ENCODE data around the gene TRAF3IP3. TPM values are rescaled to one million over a fixed set of nuclear protein-coding genes. Genes with fewer than 3 reads are reported as not detected.

TRAF3IP3 gene
- polyA plus RNA-seq, 1 experiment = not detected

DNA sequence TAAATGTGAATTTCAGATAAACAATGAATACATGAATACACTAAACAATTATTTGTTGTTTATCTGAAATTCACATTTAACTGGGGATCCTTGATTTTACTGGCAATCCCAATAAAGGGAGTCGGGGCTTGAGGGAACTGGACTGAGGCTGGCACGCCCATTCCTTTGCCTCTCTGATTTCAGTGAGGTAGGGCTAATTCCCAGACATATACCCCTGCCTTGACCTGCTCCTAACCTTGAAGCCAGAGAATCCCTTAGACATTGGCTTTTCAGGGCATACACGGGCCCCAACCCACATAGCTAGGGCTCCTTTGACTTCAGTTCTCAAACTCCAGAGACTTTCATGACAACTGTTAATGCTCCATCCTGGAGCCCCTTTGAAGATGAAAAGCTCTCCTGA lies 61.1 kb downstream of the TRAF3IP3 start:
- no peaks in the 10 kb centered on the region for H3K27me3 ChIP-seq (ENCODE audit: control insufficient read depth, insufficient read depth, low read length)
- TF ChIP-seq, protein P1, sequence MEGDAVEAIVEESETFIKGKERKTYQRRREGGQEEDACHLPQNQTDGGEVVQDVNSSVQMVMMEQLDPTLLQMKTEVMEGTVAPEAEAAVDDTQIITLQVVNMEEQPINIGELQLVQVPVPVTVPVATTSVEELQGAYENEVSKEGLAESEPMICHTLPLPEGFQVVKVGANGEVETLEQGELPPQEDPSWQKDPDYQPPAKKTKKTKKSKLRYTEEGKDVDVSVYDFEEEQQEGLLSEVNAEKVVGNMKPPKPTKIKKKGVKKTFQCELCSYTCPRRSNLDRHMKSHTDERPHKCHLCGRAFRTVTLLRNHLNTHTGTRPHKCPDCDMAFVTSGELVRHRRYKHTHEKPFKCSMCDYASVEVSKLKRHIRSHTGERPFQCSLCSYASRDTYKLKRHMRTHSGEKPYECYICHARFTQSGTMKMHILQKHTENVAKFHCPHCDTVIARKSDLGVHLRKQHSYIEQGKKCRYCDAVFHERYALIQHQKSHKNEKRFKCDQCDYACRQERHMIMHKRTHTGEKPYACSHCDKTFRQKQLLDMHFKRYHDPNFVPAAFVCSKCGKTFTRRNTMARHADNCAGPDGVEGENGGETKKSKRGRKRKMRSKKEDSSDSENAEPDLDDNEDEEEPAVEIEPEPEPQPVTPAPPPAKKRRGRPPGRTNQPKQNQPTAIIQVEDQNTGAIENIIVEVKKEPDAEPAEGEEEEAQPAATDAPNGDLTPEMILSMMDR (IDR thresholded peaks at IDR 0.05; ENCODE audit: insufficient read depth, low read depth, low read length) = no peak
- POLR2A ChIA-PET = no interaction called here
- no peaks in the 10 kb centered on the region for H3K36me3 ChIP-seq (ENCODE audit: control insufficient read depth, insufficient read depth, low read length)
- H3K4me3 ChIP-seq (ENCODE audit: low read depth, low read length) = no peak overlapping the region
- no peak for DNase-seq (ENCODE audit: low read depth)
- CTCF ChIA-PET = interaction anchor here (2.6 kb wide), 1 partner anchor 10 kb away, joined by 9 read pairs; the partner anchor contains the start of gene UTP25

DNA sequence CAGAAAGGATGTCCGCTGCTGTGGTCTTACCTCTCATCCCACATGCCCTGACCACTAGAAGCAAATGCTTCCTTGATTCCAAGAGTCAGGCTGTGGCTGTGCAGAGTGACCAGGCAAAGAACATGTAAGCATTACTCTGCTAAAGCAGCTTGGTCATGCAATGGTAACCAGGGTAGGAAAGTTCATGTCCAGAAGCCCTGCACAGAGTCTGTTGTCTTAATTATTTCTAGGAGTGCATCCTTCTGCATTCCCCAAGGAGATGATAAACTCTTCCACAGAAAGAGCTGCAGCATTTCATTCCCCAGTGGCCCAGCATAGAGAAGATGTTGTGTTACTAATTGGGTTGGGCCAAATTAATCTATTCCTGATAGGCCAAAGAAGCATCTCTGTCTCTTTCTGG lies 61.8 kb downstream of the TRAF3IP3 start:
- Histone ChIP-seq H3K27me3 (ENCODE audit: control insufficient read depth, insufficient read depth, low read length) (no peaks in the 10 kb centered on the region), H3K4me3 (ENCODE audit: low read depth, low read length) (no peak overlapping the region), H3K36me3 (ENCODE audit: control insufficient read depth, insufficient read depth, low read length) (no peaks in the 10 kb centered on the region)
- TF ChIP-seq, protein P1 (IDR thresholded peaks at IDR 0.05; ENCODE audit: insufficient read depth, low read depth, low read length) = no peak
- ChIA-PET CTCF (interaction anchor here (2.6 kb wide), 1 partner anchor 10 kb away, joined by 9 read pairs; the partner anchor contains the start of gene UTP25), POLR2A (no interaction called here)
- DNase-seq (ENCODE audit: low read depth) = no peak

DNA sequence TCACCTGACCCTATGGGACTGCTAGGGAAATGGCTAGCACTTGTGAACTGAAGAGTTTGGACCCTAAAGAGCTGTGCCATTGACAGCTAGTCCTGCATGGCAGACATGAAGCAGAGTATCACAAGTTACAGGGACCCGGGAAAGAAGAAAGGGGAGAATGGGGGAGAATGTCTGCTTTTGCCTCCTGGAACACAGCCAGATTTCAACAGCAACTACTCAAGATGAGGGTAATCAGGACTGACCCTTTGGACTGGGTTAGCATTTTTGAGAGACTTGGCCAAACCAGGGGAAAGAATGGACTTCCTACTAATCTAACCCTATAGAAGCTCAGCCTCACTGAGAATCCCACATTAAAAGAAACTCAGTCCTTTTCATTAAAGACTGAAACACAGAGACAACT lies 63.2 kb downstream of the TRAF3IP3 start:
- POLR2A ChIA-PET = no interaction called here
- TF ChIP-seq, protein P1 (IDR thresholded peaks at IDR 0.05; ENCODE audit: insufficient read depth, low read depth, low read length) = no peak
- H3K36me3 ChIP-seq (ENCODE audit: control insufficient read depth, insufficient read depth, low read length) = no peaks in the 10 kb centered on the region
- H3K4me3 ChIP-seq (ENCODE audit: low read depth, low read length) = no peak overlapping the region
- DNase-seq (ENCODE audit: low read depth) = no peak
- CTCF ChIA-PET = interaction anchor here (0.6 to 2.6 kb wide), 4 partner anchors 8 to 171 kb away, joined by 3 to 9 read pairs (median 4); partner anchors contain the start of gene UTP25
- no peaks in the 10 kb centered on the region for H3K27me3 ChIP-seq (ENCODE audit: control insufficient read depth, insufficient read depth, low read length)

DNA sequence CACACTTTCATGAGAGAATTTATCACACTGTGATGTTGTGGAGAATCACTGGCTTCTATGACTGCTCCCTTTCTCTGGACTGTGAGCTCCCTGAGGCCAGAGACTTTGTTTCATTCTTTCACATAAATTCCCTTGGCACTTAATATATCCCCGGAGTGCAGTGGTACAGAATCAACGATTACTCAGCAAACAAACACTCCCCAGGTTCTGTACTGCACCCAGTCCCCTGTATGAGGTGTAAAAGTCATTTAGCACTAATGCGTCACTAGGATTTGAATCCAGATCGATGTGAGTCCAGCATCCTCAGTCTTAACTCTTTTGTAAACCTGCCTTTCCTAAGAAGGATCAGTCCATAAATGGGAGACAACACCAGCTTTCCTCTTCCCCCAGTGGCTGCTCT lies 65.1 kb downstream of the TRAF3IP3 start:
- CTCF ChIA-PET = interaction anchor here (0.6 to 3.6 kb wide), 6 partner anchors 8 to 172 kb away, joined by 3 to 27 read pairs (median 3); no protein-coding TSS in a partner anchor
- TF ChIP-seq, protein P1 (IDR thresholded peaks at IDR 0.05; ENCODE audit: insufficient read depth, low read depth, low read length) = no peak
- H3K36me3 ChIP-seq (ENCODE audit: control insufficient read depth, insufficient read depth, low read length) = no peaks in the 10 kb centered on the region

DNA sequence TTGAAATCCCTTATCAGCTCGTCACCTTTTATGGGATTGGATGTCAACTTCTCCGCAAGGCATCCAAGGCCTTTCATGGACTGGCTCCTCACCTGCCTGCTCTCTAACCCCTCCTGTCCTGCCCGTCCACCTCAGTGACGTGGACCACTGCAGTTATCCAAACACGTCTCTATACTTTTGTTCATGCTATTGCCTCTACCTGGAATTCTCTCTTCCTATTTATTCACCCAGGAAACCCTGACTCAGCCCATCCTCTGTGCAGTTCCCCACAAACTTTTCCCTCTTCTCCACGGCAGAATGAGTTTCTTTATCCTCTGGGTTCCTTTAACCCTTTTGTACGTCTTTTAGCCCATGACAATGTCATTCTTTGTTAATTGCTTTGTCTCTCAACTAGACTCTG lies 66.9 kb downstream of the TRAF3IP3 start:
- CTCF ChIA-PET = interaction anchor here (0.6 to 3.6 kb wide), 26 partner anchors 9 to 196 kb away, joined by 3 to 27 read pairs (median 7); partner anchors contain the start of gene IRF6
- no peaks in the 10 kb centered on the region for H3K27me3 ChIP-seq (ENCODE audit: control insufficient read depth, insufficient read depth, low read length)
- H3K36me3 ChIP-seq (ENCODE audit: control insufficient read depth, insufficient read depth, low read length) = no peaks in the 10 kb centered on the region
- POLR2A ChIA-PET = no interaction called here
- no peak for DNase-seq (ENCODE audit: low read depth)
- TF ChIP-seq, protein P1 (IDR thresholded peaks at IDR 0.05; ENCODE audit: insufficient read depth, low read depth, low read length) = no peak
- no peak overlapping the region for H3K4me3 ChIP-seq (ENCODE audit: low read depth, low read length)

More for the DNA sequence above, 65.1 kb downstream of the TRAF3IP3 start:
- Histone ChIP-seq H3K27me3 (ENCODE audit: control insufficient read depth, insufficient read depth, low read length) (no peaks in the 10 kb centered on the region), H3K4me3 (ENCODE audit: low read depth, low read length) (no peak overlapping the region)
- POLR2A ChIA-PET = no interaction called here
- no peak for DNase-seq (ENCODE audit: low read depth)

Data from BJ (cell line).